Loucy (cell line): Measurements from ENCODE around the gene LMF1.

Source experiments
- H2AFZ ChIP-seq: fragments of 200-600 bp; sonication (generic); 2 replicates; pipeline ENCODE4 v1.6.0; 2016; ENCODE audit warnings: antibody characterized with exemption, mild to moderate bottlenecking, low read length, moderate library complexity
- H3F3A ChIP-seq: fragments of 200-600 bp; 2 replicates; pipeline ENCODE4 v1.6.0; 2016; ENCODE audit warnings: antibody characterized with exemption, low read depth, mild to moderate bottlenecking
- H3K27me3 ChIP-seq: fragments of 200-600 bp; sonication (generic); 2 replicates; pipeline ENCODE4 v1.6.1; 2014; ENCODE audit warnings: low read length, mild to moderate bottlenecking; ENCODE audit not compliant: insufficient read depth, poor library complexity, severe bottlenecking
- H3K36me3 ChIP-seq: fragments of 200-600 bp; sonication (generic); 2 replicates; pipeline ENCODE4 v1.6.1; 2016; ENCODE audit warnings: low read length; ENCODE audit not compliant: insufficient read depth
- H3K4me1 ChIP-seq: fragments of 200-600 bp; sonication (generic); 2 replicates; pipeline ENCODE4 v1.5.1; 2014; ENCODE audit warnings: low read length, mild to moderate bottlenecking; ENCODE audit not compliant: insufficient read depth, poor library complexity, severe bottlenecking
- H3K4me2 ChIP-seq: fragments of 200-600 bp; sonication (generic); 2 replicates; pipeline ENCODE4 v1.6.0; 2014; ENCODE audit warnings: antibody characterized with exemption, low read length, low read depth, mild to moderate bottlenecking; ENCODE audit not compliant: poor library complexity, severe bottlenecking
- H3K4me3 ChIP-seq: fragments of 200-600 bp; sonication (generic); 2 replicates; pipeline ENCODE4 v1.5.1; 2014; ENCODE audit warnings: low read length, mild to moderate bottlenecking, mixed read lengths; ENCODE audit not compliant: poor library complexity, severe bottlenecking
- H3K79me2 ChIP-seq: fragments of 200-600 bp; sonication (generic); 2 replicates; pipeline ENCODE4 v1.6.1; 2014; ENCODE audit warnings: low read length; ENCODE audit not compliant: insufficient read depth
- H3K9ac ChIP-seq: fragments of 200-600 bp; sonication (generic); 2 replicates; pipeline ENCODE4 v1.6.0; 2014; ENCODE audit warnings: mild to moderate bottlenecking, low read depth, low read length, moderate library complexity; ENCODE audit not compliant: poor library complexity, severe bottlenecking
- H3K9me2 ChIP-seq: fragments of 200-600 bp; sonication (generic); replicated peaks from 2 replicates; pipeline ENCODE4 v1.6.1; 2016; ENCODE audit warnings: low read depth, low read length, mixed read lengths
- H3K9me3 ChIP-seq: fragments of 200-600 bp; sonication (generic); 2 replicates; pipeline ENCODE4 v1.6.1; 2014; ENCODE audit warnings: mild to moderate bottlenecking, antibody characterized with exemption, low read length, low read depth; ENCODE audit not compliant: insufficient read depth
- H4K20me1 ChIP-seq: fragments of 200-600 bp; sonication (generic); 2 replicates; pipeline ENCODE4 v1.6.0; 2014; ENCODE audit warnings: antibody characterized with exemption, low read length, mild to moderate bottlenecking; ENCODE audit not compliant: insufficient read depth, poor library complexity, severe bottlenecking
- EZH2phosphoT487 ChIP-seq: fragments of 200-600 bp; IDR thresholded peaks from 2 replicates; pipeline ENCODE4 v1.6.1; 2018; ENCODE audit warnings: antibody characterized with exemption, mild to moderate bottlenecking, moderate library complexity, borderline replicate concordance
- TF ChIP-seq, protein P1 (sequence below): fragments of 200-600 bp; sonication (generic); conservative IDR thresholded peaks from 2 replicates; pipeline ENCODE4 v1.5.1; 2014; ENCODE audit warnings: mild to moderate bottlenecking, antibody characterized with exemption, low read length

The LMF1 gene

DNA sequence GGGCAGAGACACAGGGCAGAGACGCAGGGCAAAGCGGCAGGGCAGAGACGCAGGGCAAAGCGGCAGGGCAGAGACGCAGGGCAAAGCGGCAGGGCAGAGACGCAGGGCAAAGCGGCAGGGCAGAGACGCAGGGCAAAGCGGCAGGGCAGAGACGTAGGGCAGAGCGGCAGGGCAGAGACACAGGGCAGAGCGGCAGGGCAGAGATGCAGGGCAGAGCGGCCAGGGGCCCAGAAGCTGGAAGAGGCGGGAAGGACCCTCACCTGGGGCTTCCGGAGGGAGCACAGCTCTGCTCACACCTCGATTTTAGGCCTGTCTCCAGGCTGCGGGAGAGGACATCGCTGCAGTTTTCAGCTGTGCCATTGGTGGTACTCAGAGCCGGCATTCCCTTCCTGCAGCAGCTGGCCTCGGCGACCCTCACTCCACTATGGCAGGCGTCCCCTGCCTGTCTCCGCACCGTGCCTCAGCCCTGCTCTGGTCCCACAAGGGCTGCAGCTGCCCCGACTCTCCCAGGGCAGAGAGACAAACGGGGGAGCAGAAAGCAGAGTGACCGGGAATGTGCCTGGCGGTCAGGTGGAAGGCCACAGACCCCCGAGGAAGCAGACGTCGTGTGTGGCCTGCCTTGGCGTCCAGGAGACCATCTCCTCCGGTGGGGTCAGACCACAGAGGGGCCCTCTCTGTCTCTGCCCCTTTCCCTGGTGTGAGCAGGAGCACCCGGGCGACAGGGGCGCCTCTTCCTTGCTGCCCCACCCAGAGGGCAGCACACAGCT, 40.7 kb upstream of the LMF1 start:
- TF ChIP-seq, protein P1, sequence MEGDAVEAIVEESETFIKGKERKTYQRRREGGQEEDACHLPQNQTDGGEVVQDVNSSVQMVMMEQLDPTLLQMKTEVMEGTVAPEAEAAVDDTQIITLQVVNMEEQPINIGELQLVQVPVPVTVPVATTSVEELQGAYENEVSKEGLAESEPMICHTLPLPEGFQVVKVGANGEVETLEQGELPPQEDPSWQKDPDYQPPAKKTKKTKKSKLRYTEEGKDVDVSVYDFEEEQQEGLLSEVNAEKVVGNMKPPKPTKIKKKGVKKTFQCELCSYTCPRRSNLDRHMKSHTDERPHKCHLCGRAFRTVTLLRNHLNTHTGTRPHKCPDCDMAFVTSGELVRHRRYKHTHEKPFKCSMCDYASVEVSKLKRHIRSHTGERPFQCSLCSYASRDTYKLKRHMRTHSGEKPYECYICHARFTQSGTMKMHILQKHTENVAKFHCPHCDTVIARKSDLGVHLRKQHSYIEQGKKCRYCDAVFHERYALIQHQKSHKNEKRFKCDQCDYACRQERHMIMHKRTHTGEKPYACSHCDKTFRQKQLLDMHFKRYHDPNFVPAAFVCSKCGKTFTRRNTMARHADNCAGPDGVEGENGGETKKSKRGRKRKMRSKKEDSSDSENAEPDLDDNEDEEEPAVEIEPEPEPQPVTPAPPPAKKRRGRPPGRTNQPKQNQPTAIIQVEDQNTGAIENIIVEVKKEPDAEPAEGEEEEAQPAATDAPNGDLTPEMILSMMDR: no peak
- no peak for TF ChIP-seq EZH2phosphoT487
- no peaks in the 10 kb centered on the region for H4K20me1 ChIP-seq
- no peaks in the 10 kb centered on the region for H3K79me2 ChIP-seq
- H3K27me3 ChIP-seq: no peaks in the 10 kb centered on the region
- no peaks in the 10 kb centered on the region for H3K9me3 ChIP-seq
- no peak overlapping the region for H3K4me3 ChIP-seq
- H3F3A ChIP-seq: no peaks in the 10 kb centered on the region
- H3K4me2 ChIP-seq: no peak overlapping the region
- H3K9me2 ChIP-seq: no peaks in the 10 kb centered on the region
- no peaks in the 10 kb centered on the region for H3K36me3 ChIP-seq
- H3K4me1 ChIP-seq: no peaks in the 10 kb centered on the region
- H3K9ac ChIP-seq: no peak overlapping the region
- H2AFZ ChIP-seq: no peak overlapping the region

DNA sequence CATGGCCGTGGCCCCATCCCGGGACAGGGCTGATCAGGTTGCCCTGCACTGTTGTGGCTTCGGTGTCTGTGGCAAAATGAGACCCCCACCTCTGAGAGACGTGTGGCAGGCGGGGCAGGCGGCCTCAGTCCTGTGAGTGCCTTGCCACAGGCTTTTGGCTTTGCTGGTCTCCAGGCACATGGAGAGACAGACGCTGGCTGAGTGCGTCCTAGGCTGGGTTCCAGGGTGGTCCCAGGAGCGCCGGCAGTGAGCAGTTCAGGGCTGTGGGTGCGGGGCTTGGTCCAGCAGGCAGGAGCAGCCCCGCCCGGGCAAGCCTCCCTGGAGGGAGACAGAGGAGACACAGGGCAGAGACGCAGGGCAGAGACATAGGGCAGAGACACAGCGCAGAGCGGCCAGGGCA, 40.0 kb upstream of the LMF1 start:
- Histone ChIP-seq H3K4me2 (no peak overlapping the region), H3F3A (no peaks in the 10 kb centered on the region), H3K9ac (no peak overlapping the region), H4K20me1 (no peaks in the 10 kb centered on the region), H3K36me3 (no peaks in the 10 kb centered on the region), H3K4me1 (no peaks in the 10 kb centered on the region), H3K9me2 (no peaks in the 10 kb centered on the region), H2AFZ (no peak overlapping the region), H3K27me3 (no peaks in the 10 kb centered on the region), H3K4me3 (no peak overlapping the region), H3K9me3 (no peaks in the 10 kb centered on the region), H3K79me2 (no peaks in the 10 kb centered on the region)
- TF ChIP-seq EZH2phosphoT487: no peak
- TF ChIP-seq, protein P1: no peak

DNA sequence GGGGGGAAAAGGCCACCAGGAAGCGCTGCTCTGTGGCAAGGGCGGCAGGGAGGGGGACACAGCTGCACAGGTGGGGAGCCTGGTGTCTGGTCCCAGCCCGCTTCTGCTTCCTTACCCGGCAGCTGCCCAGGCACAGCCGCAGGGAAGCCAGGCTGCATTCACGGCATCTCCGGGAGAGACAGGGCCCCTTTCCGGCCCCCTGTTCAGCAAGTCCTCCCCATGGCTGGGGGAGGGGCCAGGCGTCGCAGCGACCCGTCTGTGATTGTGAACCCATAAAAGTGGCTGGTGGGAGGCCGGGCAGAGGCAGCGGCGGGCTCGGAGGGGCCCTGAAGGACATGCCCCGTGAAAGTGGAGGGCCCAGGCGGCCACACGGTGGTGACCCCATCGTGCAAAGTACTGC, 39.5 kb upstream of the LMF1 start:
- no peaks in the 10 kb centered on the region for H3K27me3 ChIP-seq

More for the DNA sequence above, 39.5 kb upstream of the LMF1 start:
- Histone ChIP-seq H3K4me1 (no peaks in the 10 kb centered on the region), H2AFZ (no peak overlapping the region), H3K9me3 (no peaks in the 10 kb centered on the region), H4K20me1 (no peaks in the 10 kb centered on the region), H3K4me2 (no peak overlapping the region), H3K4me3 (no peak overlapping the region), H3K9me2 (no peaks in the 10 kb centered on the region), H3K36me3 (no peaks in the 10 kb centered on the region), H3K9ac (no peak overlapping the region), H3K79me2 (no peaks in the 10 kb centered on the region), H3F3A (no peaks in the 10 kb centered on the region)
- TF ChIP-seq, protein P1: no peak
- TF ChIP-seq EZH2phosphoT487: no peak
